Spleen (tissue), 7 donors: ENCODE data around the gene PGP.

Source experiments
- CTCF ChIP-seq, 11 experiments: fragments of 200-600 bp in 7 of 11; fragments of 450-650 bp in 4 of 11; sonication (generic) in 4 of 11; IDR thresholded peaks in 8 of 11; conservative IDR thresholded peaks in 3 of 11; 1 replicate in 7 of 11; 2 replicates in 4 of 11; pipeline versions ENCODE4 v1.4.0 to v1.8.0; 2016 to 2021; ENCODE audit warnings: antibody characterized with exemption in 11 of 11, inconsistent platforms in 4 of 11, mild to moderate bottlenecking in 1 of 11
- POLR2A ChIP-seq, 3 donors: fragments of 450-650 bp; IDR thresholded peaks; one replicate each; pipeline ENCODE4 v1.5.1; 2017; ENCODE audit warnings: antibody characterized with exemption in 3 of 3, mild to moderate bottlenecking in 1 of 3
- POLR2AphosphoS5 ChIP-seq, 3 donors: sonication (generic); formaldehyde crosslinking; IDR thresholded peaks; one replicate each; pipeline ENCODE4 v1.5.1; 2017; ENCODE audit warnings: antibody characterized with exemption in 3 of 3
- donor health status: DM: no; HTN: no; CAD: no; lungs with moderate emphysema.
- donor health status: DM: no; HTN: no; CAD: no.
- donor health status: DM: no; HTN: no; CAD: no.

- TF ChIP-seq CTCF (IDR thresholded peaks at IDR 0.05 in 8 of 11, conservative IDR thresholded peaks at IDR 0.05 in 3 of 11) (peak in 8 of 11 experiments; percentile 21 to 64 (median 42)), POLR2A (IDR thresholded peaks at IDR 0.05) (peak; percentile 57 to 86 (median 62)), POLR2AphosphoS5 (IDR thresholded peaks at IDR 0.05) (peak; percentile 97 to 99 (median 99))
These were observed 8.7 kb upstream of the PGP start, which contains the start of gene E4F1 for GRCh38 chr16:2223221-2223941.
